Activated CD4-positive, alpha-beta T cell treated with anti-CD3 and anti-CD28 coated beads, Interleukin-2, amount 50 U/mL, for 24 hours (primary cell): Measurements from ENCODE around the gene KDM3B.
"Not testable (repeated sequence)": the region's sequence is repeated elsewhere in the genome, so short reads cannot be mapped to it uniquely, and the experiment has no call there.

Experiments used
- DNase-seq, 2 donors: peaks; one replicate each; pipeline ENCODE4 v3.0.0-alpha.2; 2020; ENCODE audit warnings: low read depth in 1 of 2, low spot score in 1 of 2

KDM3B gene

DNA sequence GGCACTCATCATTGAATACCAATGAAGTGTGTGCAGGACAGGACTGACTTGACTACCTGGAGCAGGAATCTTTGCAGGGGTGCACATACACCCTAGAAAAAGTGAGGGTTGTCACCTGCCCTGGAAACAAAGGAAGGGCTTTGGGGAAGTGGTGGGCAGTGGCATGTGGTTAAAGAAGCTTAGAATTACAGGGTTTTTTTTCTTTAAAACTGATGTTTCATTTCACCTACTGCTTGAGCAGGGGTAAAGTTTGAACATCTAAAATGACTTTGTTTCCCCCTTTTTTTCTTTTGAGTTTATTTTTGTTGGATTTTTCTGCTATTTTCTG, 2.0 kb upstream of the KDM3B start:
- no peak for DNase-seq

DNA sequence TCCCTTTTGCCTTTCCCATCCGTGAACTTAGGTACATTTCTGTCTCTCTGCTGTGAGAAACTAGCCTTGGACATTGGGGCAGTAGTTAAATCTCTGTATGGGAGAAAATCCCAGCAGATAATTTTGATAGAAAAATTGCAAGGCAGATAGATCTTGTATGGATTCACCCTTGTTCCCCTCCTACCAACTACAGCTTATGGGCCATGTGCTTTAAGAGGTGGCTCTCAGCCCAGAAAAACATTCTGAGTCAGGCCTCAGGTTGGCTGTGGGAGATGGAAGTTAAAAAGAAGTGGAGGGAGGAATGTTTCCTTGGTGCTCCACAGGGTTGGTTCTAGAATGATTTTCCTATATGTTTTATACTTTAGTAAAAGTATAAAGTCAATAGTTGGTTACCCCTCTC, 1.4 kb upstream of the KDM3B start:
- DNase-seq, result no peak

DNA sequence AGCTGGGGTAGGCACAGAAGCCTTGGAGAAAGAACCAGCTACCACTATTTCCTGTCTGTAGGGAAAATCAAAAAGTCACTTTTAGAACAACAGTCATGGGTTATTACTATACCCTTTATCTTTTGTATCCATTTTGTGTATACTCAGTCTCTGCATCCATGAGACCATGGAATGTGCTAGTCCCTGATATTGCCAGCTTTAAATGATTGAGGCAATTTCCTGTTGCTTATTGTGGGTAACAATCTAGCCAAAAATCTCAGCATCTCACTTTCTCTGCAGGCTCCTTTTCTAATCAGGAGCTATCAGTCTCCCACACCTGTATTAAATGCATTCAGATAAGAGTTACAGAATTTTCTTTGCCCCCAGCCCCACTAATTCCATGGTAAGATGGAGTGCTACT, 968 bp upstream of the KDM3B start:
- no peak for DNase-seq

DNA sequence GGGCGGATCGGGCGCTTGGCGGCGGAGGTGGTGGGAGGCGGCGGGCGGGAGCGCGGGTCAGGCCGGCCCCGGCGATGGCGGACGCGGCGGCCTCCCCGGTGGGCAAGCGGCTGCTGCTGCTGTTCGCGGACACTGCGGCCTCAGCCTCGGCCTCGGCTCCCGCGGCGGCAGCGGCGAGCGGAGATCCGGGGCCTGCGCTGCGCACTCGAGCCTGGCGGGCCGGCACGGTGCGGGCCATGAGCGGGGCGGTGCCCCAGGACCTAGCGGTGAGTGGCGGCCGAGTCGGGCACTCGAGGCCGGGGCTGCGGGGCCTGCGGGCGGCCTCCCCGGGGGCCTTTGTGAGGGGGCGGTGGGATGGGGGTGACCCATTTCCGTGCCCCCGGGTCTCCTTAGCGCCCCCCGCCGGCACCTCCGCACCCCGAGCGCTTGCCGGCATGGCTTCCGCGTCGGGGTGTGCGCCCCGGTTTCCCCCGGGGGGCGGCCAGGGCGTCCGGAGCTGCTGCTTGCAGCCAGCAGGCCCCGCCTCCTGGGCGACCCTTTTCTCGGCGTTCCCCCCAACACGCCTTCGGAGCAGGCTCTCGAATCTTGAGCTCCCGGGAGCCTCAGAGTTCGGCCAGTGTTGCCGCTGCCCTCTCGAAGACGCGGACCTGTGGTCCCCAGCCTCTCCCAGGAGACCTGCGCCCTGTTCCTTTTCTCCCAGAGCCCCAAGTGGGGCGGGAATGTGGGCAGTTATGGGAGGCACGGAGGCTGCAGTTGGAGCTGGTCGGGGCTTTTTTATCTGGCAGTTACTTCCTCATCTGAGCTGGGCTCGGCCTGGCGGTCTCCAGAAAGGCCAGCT, 456 bp downstream of the KDM3B start:
- peak; percentile 38 to 50 for DNase-seq

DNA sequence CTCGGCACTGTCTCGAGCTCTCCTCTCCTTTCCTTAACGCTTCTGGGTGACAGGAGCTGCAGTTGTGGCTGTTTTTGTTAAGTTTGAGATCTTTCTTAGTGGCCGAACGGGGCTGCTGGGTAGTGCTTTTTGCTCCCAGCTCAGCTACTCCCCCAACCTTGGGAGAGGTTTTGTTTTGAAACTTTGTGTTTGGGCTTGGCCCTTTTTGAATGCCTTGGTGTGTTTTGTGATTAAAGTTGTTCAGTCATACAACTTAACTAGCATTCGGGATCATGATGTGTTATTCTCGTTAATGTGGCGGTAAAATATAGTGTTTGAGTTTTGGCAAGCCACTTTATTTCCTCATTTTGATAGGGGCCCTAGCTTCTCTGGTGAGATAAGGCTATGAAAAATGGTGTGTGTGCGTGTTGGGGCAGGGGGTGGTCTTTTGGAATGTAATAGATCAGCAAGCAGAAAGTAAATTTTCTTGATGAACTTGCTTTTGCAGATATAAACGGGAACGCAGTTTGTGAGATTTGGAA, 1.1 kb downstream of the KDM3B start:
- peak; percentile 11 for DNase-seq

DNA sequence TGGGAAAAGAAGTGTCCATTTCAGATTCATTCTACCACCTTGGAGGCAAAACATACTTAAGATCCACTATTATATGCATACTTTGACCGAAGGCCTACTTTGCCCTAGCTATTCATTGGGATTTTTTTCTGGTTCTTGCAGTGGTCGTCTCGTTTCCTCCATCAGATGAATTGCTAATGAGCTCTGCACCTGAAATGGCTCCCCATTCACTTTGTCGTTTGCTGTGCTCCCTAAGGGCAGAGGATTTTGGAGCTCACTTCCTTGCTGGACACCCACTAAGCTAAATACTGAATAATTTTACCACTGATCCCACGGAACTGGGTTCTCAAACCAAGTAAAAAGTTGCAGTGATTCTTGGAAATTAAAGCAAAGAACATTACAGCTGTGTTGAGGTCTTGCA, 1.9 kb downstream of the KDM3B start:
- DNase-seq, result no peak

DNA sequence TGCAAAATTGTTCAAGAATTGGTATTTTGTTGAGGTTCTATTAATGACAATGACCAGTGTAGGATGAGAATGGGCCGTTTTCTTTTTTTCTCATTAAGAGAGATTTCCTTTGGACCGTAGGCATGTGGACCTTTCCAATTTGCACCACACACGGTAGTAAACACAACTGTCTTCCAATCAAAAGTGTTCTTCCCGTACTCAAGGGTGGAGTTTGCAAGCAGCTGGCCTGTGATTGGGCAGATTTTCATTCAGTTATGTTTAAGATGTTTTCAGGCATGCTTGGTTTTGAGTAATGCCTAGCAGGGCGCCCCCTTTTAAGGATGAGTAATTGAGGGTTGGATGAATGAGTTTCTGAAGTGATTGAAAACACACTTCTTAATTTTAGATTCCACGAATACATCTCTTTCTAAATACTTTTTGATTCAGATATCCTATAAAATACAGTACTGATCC, 2.5 kb downstream of the KDM3B start:
- peak in 1 of 2 donors; percentile 48 for DNase-seq

DNA sequence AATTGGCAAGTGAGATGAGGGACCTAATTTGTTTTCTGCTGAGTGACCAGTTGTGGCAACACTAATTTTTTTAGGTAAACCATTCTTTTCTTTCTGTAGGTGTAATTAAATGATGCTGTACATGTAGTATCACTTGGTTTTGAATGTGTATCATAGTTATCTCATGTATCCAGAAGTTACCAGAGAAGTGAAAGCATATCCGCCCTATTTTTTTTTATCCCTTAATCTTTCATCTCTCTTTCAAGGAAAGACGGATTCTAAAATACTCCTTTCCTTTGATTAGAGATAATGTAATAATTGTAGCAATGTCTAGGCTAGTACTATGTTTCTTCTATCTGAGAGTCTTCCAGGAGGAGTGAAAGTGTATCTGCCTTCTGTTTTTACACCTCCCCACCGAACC, 7.1 kb downstream of the KDM3B start:
- no peak for DNase-seq

DNA sequence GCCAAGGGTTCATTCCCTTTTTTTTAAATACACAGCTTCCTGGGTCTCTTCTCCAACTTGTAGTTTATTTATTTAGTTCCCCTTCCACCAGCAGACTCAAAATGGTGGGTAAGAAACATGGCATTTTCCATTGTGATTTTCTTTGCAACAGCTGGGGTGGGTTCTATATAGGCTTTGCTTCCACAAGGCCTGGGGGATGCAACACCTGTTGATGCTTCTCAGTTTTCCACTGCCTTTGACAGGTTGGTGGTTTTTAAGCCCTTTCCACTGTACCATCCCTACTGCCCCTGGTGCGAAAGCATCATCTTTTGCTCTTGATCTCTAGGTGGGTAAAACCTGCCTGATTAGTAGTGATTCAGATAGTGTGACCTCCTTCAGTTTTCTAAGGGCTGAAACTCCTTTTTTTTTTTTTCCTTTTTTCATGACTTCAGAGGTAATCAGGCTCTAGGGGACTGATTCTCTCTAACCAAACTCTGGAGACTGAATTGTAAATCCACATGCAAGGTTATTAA, 8.5 kb downstream of the KDM3B start:
- DNase-seq, result no peak

DNA sequence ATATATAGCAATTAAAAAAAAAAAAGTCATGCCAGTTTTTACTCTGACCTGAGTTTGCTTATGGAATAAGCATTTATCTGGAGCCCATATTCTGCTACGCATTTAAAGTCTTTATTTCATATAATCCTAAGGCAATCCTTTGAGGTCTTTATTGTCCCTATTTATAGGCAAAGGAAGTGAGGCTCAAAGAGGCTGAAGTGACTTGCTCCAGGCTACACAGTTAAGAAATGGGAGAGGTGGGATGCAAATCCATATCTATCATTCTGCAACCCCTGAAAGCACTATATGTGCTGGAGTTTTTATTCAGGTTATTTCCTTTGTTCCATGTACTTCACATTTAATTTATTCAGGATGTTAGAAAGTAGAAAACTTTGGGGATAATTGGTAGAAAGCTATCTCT, 12.1 kb downstream of the KDM3B start:
- no peak for DNase-seq

DNA sequence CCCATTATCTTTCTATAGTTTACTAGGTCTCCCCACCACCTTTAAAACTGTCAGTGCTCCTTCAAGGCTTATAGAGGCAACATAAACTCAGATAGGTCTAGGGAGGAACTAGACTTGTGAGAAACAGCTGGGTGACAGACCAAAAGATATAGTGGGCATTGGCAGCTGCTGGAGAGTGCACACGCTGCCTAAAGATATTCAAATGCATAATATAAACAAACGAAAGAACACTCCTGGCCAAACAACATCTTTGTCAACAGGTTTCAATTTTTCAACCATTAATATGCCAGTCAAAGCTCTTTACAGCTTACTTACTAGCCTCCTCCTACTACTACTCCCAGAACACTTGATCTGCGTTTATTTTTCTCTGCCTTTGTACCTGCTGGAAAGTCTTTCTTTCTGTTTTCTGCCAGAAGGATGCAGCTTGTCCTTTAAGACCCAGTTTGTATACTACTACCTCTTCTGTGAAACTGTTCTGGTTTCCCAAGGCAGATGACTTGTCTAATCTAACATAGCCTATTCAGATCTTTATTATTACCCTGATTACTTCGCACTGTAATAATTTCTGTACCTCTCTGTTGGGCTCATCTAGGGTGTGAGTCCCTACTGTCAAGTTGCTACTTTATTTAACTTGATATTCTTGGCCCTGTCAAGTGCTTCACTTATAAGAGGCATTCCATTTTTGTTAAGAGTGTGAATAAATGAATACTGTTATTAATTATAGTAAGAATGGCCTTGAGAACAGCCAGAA, 14.3 kb downstream of the KDM3B start:
- DNase-seq, result no peak

DNA sequence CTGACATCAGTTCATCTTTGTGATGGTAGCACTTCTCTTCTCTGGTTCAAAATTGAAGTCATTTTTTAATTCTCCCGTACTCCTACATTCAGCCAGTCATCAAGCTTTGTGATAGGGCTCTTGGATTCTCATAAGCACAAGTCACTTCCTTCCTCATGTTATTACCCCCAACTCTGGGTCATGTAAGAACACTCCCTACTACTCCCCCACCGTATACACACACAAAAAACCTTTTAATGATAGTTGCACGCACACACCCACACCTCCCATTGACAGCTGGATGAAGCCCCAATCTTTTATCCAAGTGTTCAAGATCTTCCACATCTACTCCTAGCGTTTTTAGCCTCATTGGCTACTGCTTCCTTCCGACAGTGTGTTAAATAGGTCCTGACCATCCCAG, 16.8 kb downstream of the KDM3B start:
- no peak for DNase-seq

DNA sequence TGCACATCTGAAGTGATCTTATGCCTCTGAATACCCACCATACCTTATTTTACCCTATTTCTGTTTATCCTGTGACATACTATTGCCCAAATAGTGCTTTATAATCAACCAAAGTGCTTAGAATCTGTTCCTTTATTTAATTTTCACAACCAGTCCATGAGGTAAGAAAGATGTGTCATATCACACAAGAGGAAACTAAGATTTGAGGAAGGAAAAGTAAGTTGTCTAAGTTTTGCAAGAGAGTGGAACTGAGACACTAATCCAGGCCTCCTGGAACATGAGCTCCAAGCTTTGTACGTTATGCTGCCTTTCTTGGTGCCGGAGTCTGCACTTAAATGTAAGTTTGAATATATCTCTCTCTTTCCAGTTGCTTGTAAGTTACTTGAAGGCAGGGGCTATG, 17.2 kb downstream of the KDM3B start:
- DNase-seq, result no peak

DNA sequence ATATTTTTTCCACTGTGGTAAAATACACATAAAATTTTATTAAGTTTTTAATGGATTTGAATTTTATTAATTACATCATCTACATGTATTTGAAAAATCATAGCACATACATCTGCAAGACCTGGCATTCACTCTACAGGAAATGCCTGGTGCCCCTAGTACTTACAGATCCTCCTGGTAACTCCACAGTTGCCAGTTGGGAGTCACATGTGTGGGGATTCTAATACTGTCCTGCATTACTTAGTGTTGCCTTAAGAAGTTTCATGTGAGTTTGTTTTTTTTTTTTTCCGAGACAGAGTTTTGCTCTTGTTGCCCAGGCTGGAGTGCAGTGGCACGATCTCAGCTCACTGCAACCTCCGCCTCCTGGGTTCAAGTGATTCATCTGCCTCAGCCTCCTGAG, 18.1 kb downstream of the KDM3B start:
- no peak for DNase-seq

DNA sequence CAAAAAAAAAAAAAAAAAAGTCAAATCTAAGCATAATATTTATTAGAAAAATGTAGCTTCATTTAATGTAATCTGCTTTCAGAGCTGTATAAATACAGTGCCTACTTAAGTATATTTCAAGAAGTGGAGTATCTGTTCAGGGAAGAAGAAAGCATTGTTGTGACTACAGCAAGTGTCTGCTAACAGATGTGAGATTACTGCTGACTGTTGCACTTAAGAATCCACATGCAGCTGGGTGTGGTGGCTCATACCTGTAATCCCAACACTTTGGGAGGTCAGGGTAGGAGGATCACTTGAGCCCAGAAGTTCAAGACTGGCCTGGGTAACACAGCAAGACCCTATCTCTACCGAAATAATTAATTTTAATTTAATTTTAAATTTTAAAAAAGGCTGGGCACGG, 19.0 kb downstream of the KDM3B start:
- no peak for DNase-seq

DNA sequence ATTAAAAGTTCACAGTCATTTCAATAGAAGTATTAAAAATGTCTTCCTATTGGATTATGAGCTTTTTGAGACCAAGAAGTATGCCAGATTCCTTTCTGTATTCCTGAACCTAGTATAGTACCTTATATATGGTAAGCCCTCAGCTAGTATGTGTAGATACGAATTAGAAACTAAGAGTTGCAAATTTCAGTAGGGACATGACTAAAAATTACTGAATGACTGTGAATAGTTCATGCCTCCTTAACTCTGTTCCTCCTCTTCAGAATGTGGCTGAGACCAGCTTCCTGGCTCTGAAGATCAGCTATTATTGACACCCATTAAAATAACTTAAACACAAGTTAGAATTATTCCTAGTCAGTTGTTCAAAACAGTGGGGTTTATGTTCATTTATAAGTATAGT, 19.7 kb downstream of the KDM3B start:
- DNase-seq, result no peak

DNA sequence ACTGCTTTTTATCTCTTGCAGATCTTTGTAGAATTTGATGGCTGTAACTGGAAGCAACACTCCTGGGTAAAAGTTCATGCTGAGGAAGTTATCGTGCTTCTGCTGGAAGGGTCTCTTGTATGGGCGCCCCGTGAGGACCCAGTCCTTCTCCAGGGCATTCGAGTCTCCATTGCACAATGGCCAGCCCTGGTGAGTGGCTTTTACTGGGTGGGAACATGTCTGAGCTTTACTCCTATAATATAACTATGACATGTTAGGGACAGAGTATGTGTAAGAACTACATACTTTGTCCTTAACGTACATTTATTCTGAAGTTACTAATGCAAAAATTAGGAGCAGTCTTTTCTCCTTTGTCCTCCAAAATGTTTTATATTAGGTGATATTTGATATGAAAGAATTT, 20.2 kb downstream of the KDM3B start:
- no peak for DNase-seq

DNA sequence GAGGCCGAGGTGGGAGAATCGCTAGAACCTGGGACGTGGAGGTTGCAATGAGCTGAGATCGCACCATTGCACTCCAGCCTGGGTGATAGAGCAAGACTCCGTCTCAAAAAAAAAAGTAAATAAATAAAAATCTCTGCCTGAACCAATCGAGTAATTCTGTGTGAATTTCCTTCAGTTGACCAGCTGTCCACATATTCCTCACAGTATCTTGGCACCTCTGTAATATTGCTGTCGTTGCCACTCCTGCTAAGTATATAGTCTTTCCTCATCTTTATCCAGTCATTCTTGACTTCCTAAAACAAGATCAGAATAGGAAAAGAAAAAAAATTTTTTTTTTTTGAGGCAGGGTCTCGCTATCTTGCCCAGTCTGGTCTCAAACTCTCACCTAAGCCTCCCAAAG, 29.9 kb downstream of the KDM3B start:
- no peak for DNase-seq

DNA sequence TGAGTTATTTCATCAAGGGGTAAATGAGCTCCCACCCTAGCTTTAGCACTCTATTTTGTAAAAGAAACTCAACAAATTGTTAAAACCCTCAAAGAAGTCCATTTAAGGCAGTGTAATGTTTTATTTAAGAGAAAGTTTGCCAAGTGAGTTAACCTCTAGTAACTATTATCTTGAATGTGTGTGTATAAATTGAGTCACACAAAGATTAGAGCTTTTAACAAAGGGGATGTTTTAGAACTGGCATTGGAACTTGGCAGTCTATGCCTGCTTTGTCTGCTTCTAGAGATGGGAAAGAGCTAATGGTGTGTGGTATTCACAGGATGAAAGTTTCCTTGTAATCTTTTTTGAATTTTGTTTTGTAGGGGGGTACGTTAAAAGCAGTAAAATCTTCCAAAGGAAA, 33.2 kb downstream of the KDM3B start:
- no peak for DNase-seq

DNA sequence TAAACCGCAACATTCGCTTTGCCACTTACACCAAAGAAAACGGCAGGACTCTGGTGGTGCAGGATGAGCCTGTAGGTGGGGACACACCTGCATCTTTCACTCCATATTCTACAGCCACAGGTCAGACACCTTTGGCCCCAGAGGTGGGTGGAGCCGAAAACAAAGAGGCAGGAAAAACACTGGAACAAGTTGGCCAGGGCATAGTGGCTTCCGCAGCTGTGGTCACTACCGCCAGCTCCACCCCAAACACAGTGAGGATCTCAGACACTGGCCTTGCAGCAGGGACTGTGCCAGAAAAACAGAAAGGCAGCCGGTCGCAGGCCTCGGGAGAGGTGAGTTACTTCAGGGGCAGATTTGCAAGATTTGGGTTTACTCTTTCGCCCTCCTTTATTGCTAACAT, 33.8 kb downstream of the KDM3B start:
- DNase-seq, result no peak

DNA sequence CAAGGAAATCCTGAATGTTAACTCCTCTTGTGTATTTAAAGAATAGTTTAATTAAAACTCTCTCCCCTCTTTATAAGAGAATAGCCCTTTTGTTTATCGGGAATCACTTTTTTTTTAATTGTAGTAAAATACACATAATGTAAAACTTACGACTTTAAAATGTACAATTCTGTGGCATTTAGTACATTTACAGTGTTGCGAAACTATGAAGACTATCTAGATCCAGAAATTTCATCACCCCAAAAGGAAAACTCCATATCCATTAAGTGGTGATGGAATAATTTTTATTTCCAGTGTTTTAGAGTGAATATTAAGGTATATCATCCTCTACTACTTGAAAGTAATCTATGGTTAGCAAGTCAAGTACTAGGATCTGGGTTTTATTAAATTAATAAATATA, 36.8 kb downstream of the KDM3B start:
- DNase-seq, result no peak

DNA sequence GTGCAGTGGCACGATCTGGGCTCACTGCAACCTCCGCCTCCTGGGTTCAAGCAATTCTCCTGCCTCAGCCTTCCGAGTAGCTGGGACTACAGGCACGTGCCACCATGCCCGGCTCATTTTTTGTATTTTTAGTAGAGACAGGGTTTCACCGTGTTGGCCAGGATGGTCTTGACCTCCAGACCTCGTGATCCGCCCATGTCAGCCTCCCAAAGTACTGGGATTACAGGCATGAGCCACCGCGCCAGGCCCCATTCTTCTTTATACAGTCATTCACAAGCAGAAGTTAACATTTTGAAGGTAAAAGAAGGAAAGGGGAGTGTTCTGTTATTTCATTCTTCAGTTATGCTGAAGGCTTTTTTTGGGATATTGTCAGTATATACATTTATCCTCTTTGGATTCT, 37.4 kb downstream of the KDM3B start:
- DNase-seq, result not testable (repeated sequence)
